Embryonic facial prominence (tissue), 1 donor: ENCODE data around the gene GPLD1.

Experiments used
- DNase-seq: peaks from one replicate; pipeline ENCODE4 v3.0.0-alpha.2; 2016; ENCODE audit errors: extremely low spot score

GPLD1 gene

DNA sequence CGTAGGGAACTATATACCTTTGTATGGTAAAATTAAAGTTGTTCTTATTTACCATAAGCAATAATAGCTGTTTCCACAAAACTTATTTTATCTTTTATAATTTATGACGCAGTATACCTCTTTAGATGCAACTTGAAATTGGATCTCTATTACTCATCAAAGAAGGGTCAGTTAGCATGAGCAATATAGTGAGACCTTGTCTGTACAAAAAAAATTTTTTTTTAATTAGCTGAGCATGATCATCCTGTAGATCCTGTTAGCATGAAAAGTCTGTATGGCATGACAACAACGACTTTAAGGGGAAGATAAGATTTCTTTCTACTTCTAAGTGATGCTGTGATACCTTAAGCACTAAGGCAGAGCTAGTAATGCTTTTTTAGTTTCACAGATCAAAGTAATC, 11.3 kb upstream of the GPLD1 start:
- DNase-seq = no peak

DNA sequence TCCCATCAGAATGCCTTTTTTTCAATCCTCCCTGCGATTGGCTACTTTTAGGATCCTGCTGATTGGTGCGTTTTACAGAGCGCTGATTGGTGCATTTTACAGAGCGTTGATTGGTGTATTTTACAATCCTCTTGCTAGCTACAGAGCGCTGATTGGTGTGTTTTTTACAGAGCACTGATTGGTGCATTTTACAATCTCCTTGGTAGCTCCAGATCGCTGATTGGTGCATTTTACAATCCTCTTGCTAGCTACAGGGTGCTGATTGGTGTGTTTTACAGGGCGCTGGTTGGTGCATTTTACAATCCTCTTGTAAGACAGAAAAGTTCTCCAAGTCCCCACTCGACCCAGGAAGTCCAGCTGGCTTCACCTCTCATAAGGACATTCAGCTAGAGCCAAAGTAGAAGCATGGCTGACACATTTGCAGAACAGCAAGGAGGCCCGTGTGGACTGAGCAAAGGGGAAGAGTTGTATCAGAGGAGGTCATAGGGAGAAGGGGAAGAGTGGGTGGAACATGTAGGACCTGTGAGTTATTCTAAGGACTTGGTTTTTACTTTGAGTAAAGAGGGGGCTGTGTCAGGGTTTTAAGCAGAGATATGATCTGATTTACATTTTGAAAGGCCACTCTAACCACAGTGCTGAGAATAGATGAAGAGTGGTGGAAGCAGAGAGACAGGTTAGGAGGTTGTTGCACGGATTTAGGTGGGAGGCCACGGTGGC, 8.0 kb upstream of the GPLD1 start:
- DNase-seq = no peak

DNA sequence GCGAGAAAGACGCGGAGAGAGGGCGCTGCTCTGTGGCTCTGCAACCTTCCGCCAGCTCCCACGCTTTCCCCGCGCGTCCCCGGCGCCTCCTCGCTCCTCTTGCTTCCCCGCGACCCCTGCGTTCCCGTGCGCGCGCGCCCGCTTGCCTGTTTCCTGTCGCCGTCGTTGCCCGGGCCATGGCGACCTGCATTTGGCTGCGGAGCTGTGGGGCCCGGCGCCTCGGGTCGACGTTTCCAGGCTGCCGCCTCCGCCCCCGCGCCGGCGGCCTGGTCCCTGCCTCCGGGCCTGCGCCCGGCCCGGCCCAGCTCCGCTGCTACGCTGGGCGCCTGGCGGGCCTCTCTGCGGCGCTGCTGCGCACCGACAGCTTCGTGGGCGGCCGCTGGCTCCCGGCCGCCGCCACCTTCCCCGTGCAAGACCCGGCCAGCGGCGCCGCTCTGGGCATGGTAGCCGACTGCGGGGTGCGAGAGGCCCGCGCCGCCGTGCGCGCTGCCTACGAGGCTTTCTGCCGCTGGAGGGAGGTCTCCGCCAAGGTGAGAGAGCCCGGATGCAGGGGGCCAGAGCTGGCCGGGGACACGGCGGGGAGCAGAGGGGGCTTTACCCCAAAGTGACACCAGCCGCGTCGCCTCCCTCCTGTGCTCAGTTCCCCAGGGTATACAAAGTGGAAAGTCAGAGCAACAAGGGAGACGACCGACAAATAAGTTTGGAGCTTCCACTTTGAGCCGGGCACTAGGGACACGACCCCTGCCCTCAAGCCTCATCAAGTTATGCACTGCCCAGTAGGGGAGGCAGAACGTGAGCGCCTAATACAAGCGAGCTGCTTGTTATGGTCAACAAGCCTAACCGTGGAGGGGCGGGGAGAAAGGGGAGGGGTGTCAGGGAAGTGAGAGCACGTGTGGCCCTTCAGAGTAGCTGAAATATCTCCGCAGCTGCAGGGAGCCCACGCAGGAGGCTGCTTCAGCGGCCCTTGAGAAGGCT, 5.7 kb upstream of the GPLD1 start, which contains the start of gene ALDH5A1:
ALDH5A1 (plus strand) TSS at position 149 of the 975 bp plus-strand sequence; CDS start at position 177, 28 bp downstream.
- peak; percentile 25 for DNase-seq

DNA sequence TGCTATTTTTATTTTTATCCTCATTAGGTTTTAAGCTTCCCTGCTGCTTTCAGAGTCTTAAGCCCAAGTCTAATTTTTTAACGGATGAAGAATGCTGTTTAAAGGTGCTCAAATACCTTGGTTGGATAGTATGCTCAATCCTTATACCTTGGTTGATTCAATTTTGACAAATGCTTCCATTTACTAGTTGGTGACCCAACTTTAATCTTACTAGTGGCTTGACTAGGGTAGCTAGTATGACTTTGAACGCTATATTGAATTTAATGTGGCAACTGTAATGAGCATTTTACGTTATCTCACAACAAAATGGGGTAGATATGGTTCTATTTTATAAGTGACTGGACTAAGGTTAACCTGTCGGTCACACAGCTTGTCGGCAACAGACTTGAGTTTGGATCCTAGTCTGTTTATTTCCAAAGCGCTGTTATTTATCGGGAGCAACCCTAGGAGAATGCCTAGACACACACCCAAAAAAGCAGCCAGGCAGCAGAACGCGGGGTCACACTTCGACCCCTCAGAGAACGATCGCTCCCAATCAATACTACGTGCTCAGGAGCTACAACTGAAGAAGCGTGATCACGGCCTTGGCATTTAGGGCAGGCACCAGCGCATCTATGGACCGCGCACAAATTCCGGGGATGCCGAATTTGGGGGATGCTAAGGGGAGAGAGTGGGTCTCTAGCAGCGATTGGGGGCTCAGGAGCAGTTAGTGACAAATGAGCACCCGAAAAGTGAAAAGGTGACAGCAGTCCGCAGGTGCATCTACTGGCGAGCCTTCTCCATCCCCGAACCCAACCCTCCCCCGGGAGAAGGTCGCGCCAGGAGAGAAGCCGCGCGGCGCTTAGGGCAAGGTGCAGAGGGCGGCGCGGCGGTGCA, 4.8 kb upstream of the GPLD1 start:
- DNase-seq = no peak

DNA sequence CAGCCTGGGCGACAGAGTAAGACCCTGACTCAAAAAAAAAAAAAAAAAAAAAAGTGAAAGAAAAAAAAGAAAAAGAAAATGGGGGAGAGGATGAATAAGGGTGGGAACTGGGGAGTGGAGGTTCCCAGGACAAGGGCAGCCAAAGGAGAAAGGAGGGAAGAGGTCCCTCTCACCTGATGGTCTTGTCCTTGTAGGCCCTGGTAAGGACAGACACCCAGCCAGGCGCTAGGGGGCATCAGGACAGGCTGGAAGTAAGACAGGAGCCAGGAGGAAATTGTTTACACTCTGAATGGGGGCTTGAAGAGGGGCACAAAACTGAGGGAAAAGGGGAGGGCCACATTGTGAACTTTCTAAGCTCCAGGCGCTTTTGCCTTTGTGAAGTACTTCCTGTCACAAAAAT, 3.1 kb upstream of the GPLD1 start:
- no peak for DNase-seq

DNA sequence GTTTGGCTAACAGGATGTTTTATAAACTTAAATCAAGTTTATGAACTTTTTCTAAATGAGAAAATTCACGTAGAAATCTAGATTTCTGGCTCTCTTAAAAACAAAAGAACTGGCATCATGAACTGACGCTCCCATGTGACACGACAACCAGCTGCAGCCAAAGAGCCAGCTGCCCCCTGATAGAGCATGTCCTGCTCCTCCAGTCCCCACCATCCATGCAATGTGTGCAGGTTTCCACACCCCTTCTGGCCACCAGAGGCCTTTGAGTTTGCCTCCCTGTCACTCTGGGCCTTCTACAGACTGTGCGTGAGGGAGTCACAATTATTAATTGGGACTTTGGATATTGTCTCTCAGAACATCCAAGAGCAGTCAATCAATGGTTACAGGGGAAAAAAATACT, 1.6 kb upstream of the GPLD1 start:
- DNase-seq = no peak

DNA sequence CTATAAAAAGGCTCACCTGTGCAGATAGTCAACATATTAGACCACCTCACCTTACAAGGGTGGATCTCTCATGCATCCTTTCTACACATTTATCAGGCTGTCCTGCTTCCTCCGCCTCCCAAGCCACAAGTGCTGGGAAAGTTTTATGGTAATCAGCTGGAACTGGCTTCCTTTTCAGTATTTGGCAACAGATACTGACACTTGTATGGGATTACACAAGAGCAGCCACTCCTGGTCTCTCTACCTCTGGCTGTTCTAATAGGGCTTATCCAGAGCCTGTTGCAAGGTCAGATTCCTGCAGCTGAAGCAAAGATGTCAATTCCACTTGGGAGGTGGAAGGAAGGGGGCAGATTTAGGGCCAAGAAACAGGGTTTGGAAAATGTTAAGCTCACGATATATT, 503 bp upstream of the GPLD1 start:
- DNase-seq = no peak

DNA sequence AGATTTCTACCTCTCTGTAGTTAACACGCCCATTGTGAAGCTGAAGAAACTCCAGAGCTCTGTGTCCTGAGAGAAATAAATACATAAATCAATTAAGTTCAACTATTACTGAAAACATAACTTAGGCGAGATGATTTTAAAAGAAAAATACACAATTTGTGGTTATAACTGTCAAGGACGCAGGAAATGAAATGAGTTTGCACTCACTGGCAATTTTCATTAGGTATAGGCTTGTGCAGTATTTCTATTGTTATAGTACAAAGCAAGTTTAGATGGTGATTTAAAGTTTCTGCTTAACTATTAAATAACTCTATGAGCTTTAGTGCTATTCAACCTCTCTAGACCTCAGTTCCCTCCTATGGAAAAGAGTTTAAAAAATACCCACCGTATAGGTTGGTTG, 3.3 kb downstream of the GPLD1 start:
- no peak for DNase-seq

DNA sequence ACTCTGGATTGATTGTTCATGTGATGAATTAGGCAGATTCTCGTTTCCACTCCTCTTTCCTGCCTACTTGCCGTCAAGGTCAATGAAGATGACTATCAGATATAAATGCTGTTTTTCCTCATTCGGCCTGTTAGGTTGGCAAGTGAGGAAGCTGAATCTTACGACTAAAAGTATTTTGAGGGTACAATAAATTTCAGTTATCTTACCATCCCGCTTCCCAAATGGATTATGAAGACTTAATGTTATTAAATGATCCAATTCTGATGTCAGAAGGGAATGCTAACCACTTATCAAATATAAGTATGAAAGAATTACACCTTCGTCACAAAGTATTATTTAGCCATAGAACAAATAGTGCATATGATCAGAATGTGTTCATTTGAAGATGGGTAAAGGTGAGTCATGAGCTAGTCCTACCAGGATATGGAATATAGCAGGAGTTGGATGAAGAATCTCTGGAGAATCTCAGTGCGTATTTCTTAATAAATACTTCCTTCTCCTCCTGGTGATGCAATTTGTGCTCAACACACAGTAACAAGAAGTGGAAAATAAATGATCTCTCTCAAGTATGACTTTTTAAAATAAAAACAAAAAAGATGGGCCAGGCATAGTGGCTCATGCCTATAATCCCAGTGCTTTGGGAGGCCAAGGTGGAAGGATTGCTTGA, 4.6 kb downstream of the GPLD1 start:
- DNase-seq = no peak

DNA sequence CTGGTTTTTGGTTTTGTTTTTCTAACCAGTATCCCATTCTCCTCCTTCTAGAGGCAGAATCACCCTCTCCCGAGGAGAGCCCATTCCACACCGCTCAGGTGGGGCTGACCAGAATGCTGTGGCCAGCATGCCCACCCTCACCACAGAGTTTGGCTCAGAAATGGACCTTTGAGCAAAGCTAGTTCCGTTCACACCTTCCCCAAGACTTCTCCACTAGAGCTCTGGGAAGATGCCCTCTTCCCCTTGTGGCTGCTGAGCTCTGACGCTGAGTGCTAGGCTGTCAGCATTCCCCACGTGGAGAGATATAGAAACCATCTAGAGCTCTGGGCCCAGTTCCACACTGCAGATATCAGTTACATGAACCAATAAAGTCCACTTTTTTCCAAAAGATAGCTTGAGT, 7.9 kb downstream of the GPLD1 start:
- no peak for DNase-seq

DNA sequence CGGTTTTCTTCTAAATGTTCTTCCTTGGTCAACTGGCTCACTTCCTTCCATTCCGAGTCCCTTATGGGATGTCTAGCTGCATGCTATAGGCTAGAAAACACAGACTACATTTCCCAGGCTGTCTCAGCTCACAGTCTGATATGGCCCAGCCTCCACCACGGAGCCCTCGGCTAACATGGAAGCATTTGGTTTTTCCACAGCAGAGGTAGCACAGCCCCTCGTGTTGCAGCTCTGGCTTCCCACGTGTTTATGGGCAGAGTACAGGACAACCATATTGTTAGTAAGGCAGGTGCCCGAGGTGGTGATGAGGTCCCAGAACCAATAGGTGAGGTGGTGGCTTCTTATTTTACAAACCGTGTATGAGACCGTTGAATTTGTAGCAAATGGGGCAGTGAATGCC, 8.7 kb downstream of the GPLD1 start:
- no peak for DNase-seq

DNA sequence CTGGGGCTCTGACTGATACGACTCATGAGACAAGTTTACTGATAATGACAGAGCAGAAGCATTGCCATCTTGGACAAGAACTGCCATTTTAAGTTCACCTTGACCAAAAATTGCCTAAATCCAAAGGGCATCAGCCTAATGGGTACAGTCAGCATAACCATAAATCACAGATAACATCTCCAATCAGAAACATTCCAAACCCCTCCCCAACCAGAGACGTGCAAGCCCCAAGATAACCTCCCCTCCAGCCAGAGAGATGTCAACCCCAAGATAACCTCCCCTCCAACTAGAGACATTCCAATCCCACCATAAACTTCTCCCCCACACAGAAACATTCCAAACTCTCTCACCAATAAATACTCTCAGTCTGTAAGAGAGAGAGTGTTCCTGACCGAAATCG, 10.5 kb downstream of the GPLD1 start:
- DNase-seq = no peak

DNA sequence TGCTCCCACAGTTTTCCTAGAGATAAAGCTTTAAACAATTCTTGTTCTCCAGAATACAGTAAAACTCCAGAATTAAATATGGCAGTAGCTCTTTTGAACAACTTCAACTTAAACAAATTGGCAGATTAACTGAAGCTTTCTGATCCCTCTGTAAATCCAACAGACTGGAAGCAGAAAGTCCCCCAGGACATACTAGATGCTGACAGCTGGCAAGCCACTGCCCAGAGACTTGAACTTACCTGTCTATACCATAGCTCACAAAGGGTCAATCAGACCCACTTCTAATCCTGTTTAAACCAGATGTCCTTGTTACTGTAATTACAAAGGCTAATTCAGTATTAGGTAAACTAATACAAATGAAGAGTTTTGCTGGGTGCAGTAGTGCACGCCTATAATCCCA, 12.3 kb downstream of the GPLD1 start:
- DNase-seq = no peak

DNA sequence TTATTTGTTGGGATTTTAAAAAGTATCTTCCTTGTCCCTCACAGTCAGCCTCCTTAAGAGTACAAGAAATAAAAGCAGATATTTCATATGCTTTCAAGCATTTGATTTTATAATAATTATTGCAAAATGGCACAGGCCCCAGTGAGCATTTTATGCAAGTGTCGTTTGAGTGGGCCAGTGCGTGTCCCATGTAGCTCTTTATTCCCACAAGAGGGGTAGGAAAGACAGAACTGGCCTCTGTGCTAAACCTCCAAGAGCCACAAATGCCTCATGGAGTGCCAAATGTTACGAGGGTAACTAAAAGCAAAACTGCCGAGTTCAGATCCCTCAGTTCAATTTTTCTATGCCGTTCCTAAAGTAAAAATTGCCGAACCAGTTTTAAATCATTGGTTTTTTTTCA, 12.7 kb downstream of the GPLD1 start:
- no peak for DNase-seq

DNA sequence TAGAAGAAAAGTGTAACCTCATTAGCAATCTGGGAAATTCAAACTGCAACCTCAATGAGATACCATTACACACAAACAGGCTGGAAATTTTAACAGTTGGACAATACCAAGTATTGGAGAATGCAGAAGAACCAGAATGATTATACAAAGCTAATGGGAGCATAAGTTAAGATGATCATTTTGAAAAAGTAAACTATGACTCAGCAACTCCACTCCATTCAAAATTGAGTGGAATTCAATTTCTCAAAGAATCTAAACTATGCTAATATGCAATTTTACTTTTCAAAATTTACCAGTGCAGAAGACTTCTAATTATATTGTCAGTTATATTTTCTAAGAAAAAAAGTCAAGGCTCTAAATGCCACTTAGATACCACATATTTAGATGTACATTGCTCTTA, 17.2 kb downstream of the GPLD1 start:
- no peak for DNase-seq

DNA sequence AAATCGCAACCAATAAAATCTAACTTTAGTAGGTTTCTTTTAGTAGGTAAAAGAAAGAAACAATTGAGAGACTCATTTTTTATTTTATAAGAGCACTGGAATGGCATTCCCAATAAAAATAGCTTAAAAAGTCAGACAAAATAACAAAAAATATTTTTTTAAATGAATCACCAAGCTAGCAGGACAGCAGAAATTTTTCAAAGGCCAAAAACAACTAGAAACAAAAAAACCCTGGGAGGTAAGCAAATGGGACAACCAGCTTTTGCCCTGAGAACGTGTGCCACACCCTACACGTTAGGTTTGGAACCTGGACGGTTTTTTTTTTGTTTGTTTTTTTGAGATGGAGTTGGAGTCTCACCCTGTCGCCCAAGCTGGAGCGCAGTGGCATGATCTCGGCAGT, 19.6 kb downstream of the GPLD1 start:
- no peak for DNase-seq

DNA sequence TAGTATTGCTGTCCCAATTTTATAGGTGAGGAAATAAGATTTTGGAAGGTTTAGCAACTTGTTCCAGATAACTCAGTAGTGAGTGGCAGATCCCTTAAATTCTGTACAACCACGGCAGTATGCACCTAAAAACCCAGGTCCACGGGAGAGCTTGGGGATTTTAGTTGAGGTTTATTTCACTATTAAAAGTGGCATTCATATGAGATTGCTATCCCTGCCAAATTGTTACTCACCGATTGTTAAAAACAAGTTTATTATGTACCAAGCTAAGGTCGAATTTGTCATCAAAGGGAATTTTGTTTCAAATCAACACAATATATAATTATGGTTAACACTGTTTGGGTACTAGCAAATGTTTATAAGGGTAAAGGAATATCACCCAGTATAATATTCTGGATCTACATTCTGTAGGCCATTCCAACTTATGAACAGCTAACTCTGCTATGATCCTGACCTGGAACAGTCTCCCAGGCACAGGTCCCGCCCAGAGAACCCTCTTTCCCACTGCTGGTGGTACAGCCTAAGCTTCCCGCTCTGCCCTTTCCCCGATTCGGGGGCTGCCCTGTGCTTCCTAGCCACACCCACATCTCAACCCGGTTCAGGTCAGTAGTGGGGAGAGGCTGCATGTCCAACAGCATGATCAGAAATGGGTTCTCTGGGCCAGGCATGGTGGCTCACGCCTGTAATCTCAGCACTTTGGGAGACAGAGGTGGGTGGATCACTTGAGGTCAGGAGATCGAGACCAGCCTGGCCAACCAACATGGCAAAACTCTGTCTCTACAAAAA, 24.9 kb downstream of the GPLD1 start:
- no peak for DNase-seq

DNA sequence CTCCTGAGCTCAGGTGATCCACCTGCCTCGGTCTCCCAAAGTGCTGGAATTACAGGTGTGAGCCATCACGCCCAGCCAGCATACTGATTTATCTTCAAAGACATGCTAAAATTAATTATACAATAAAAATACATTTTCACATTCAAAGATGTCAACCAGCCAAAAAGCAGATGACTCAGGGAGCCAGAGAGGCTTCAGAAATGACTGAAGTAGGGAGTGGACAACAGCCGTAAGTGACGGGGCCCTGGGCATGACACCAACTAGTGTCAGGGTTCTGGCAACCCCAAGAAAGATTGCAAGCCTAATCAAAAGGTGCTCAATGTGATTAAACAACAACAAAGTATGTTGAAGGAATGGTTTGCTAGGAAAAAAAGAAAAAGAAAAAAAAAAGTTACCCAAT, 28.4 kb downstream of the GPLD1 start:
- DNase-seq = no peak

DNA sequence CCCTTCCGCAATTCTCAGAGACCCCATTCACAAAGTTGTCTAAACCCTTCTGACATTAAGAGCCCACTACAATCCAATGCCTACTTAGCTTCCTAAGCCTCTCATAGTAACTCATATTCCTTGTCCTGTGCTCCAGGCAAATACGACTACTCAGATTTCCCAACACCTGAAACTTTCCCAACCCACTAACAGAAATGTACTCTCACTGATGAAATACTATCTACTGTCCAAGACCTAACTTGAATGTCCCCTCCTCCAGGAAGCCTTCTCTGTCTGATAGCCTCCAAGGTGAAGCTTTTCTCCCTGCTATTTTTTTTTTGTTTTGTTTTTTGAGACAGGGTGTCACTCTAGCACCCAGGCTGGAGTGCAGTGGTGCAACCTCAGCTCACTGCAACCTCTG, 30.4 kb downstream of the GPLD1 start:
- DNase-seq = no peak

DNA sequence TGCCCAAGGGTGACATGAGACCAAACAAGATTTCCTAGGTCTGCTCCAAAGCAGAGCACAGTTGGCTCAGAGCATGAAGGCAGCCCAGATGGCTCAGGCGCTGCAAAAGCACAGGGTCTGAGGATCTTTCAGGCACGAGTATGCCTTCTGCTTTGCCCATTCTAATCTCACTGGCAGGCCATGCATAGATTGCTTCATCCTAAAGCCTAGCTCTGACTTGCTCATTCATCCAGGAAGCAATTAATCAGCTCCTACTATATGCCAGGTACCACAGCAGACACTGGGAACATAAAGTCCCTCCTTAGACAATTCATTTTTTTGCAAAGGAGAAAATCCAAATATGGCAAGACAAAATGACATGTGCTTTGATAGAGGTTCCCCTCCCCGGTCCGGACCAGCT, 31.2 kb downstream of the GPLD1 start:
- DNase-seq = no peak

DNA sequence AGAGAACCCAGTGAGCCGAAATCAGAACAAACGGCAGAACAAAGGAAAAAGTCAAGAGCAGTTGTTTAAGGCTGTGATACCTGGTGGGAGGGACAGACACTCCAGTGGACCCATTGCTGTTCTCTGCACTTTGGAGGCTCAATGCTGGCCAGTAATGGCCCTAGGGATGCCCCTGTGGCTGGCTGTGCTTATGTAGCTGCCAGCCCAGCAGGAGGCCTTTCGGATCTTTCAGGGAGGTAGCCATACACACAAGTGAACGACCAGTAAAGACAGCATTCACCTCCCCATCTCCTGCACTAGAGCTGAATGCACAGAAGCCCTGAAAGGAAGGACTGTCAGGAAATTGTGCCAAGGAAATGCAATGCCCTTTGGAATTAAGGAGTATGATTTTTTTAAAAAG, 34.3 kb downstream of the GPLD1 start:
- no peak for DNase-seq
